Glutamatergic neuron (in vitro differentiated cells): Measurements from ENCODE around the gene SLCO1B1. TPM values are rescaled to one million over a fixed set of nuclear protein-coding genes. Genes with fewer than 3 reads are reported as not detected.
"Not testable (repeated sequence)": the region's sequence is repeated elsewhere in the genome, so short reads cannot be mapped to it uniquely, and the experiment has no call there.

Experiments used
- DNase-seq: peaks from one replicate; pipeline ENCODE4 v3.0.0; 2022
- H3K27ac Mint-ChIP-seq: one replicate; pipeline ENCODE4 v1.8.0; 2020; ENCODE audit warnings: mild to moderate bottlenecking, mixed read lengths, inconsistent platforms; ENCODE audit not compliant: unreplicated experiment
- H3K27me3 Mint-ChIP-seq: one replicate; pipeline ENCODE4 v1.8.0; 2020; ENCODE audit warnings: mild to moderate bottlenecking, moderate library complexity, mixed read lengths, inconsistent platforms; ENCODE audit not compliant: unreplicated experiment
- H3K36me3 Mint-ChIP-seq: one replicate; pipeline ENCODE4 v1.8.0; 2020; ENCODE audit warnings: mild to moderate bottlenecking, mixed read lengths, inconsistent platforms; ENCODE audit not compliant: unreplicated experiment
- H3K4me1 Mint-ChIP-seq: one replicate; pipeline ENCODE4 v1.8.0; 2020; ENCODE audit warnings: mild to moderate bottlenecking, low read depth, mixed read lengths, inconsistent platforms; ENCODE audit not compliant: unreplicated experiment
- H3K4me3 Mint-ChIP-seq: one replicate; pipeline ENCODE4 v1.8.0; 2020; ENCODE audit warnings: mild to moderate bottlenecking, mixed read lengths, inconsistent platforms; ENCODE audit not compliant: unreplicated experiment
- H3K9me3 Mint-ChIP-seq: one replicate; pipeline ENCODE4 v1.8.0; 2020; ENCODE audit warnings: mild to moderate bottlenecking, moderate library complexity, mixed read lengths, inconsistent platforms; ENCODE audit not compliant: unreplicated experiment
- CTCF ChIP-seq: fragments of 200-600 bp; sonication (generic); IDR thresholded peaks from one replicate; pipeline ENCODE4 v1.5.0; 2021; ENCODE audit not compliant: partially characterized antibody, unreplicated experiment
- total RNA-seq: library from RNA; stranded (reverse); fragmentation: NEBNext Ultra II Directional; extraction: Animal tissue kit (Norgen Biotek cat#: 25700); gene quantifications from one replicate; pipeline ENCODE4 v1.2.1, GENCODE V29; 2021; ENCODE audit not compliant: unreplicated experiment

Gene SLCO1B1
- total RNA-seq, 1 donor from 2014 or later = not detected

GRCh38 chr12:21144309-21144708 lies 13.3 kb downstream of the SLCO1B1 start:
- Mint-ChIP-seq H3K9me3 (no peaks in the 10 kb centered on the region), H3K36me3 (no peaks in the 10 kb centered on the region), H3K4me3 (no peak overlapping the region), H3K27ac (no peak overlapping the region), H3K27me3 (no peaks in the 10 kb centered on the region), H3K4me1 (no peaks in the 10 kb centered on the region)
- no peak for TF ChIP-seq CTCF
- no peak for DNase-seq

GRCh38 chr12:21149861-21150260 lies 18.9 kb downstream of the SLCO1B1 start:
- not testable (repeated sequence) for H3K36me3 Mint-ChIP-seq, DNase-seq, H3K27ac Mint-ChIP-seq, H3K4me1 Mint-ChIP-seq, H3K27me3 Mint-ChIP-seq, H3K4me3 Mint-ChIP-seq, H3K9me3 Mint-ChIP-seq

- DNase-seq = no peak
- Mint-ChIP-seq H3K4me1 (no peaks in the 10 kb centered on the region), H3K9me3 (no peaks in the 10 kb centered on the region), H3K27ac (no peak overlapping the region), H3K4me3 (no peak overlapping the region), H3K27me3 (no peaks in the 10 kb centered on the region), H3K36me3 (no peaks in the 10 kb centered on the region)
- no peak for TF ChIP-seq CTCF
These were observed 20.2 kb downstream of the SLCO1B1 start for GRCh38 chr12:21151184-21151583.

GRCh38 chr12:21155522-21156351 lies 24.7 kb downstream of the SLCO1B1 start:
- no peak for TF ChIP-seq CTCF
- H3K27me3 Mint-ChIP-seq = no peaks in the 10 kb centered on the region
- no peak for DNase-seq
- no peaks in the 10 kb centered on the region for H3K9me3 Mint-ChIP-seq
- no peaks in the 10 kb centered on the region for H3K4me1 Mint-ChIP-seq
- H3K4me3 Mint-ChIP-seq = no peak overlapping the region
- H3K36me3 Mint-ChIP-seq = no peaks in the 10 kb centered on the region
- H3K27ac Mint-ChIP-seq = no peak overlapping the region

GRCh38 chr12:21165048-21165447 lies 34.1 kb downstream of the SLCO1B1 start:
- no peaks in the 10 kb centered on the region for H3K36me3 Mint-ChIP-seq

More at GRCh38 chr12:21165048-21165447, 34.1 kb downstream of the SLCO1B1 start:
- no peak overlapping the region for H3K4me3 Mint-ChIP-seq
- no peak for DNase-seq
- TF ChIP-seq CTCF = no peak
- no peaks in the 10 kb centered on the region for H3K27me3 Mint-ChIP-seq
- H3K4me1 Mint-ChIP-seq = peaks cover 10% of the 10 kb centered on the region
- H3K27ac Mint-ChIP-seq = no peak overlapping the region
- H3K9me3 Mint-ChIP-seq = no peaks in the 10 kb centered on the region
